SH-SY5Y (cell line): Measurements from ENCODE around the gene MYO1D.

ENCODE experiments used
- GATA2 ChIP-seq: IDR thresholded peaks from 2 replicates; pipeline ENCODE4 v1.6.1; 2011; ENCODE audit warnings: mild to moderate bottlenecking, low read depth, low read length
- GATA3 ChIP-seq: IDR thresholded peaks from 2 replicates; pipeline ENCODE4 v1.6.1; 2011; ENCODE audit warnings: low read depth, mild to moderate bottlenecking, low read length, moderate library complexity

Gene MYO1D

GRCh38 chr17:32794533-32795246 is 82.2 kb downstream of the MYO1D start:
- TF ChIP-seq GATA3 (no peak), GATA2 (no peak)

- TF ChIP-seq GATA3 (no peak), GATA2 (no peak)
Observed at GRCh38 chr17:32793841-32794240, 83.1 kb downstream of the MYO1D start.

GRCh38 chr17:32792207-32792606 is 84.7 kb downstream of the MYO1D start:
- TF ChIP-seq GATA2 (no peak), GATA3 (no peak)

GRCh38 chr17:32786169-32786568 is 90.8 kb downstream of the MYO1D start:
- TF ChIP-seq GATA3 (no peak), GATA2 (no peak)

- TF ChIP-seq GATA2 (no peak), GATA3 (no peak)
Observed at GRCh38 chr17:32784113-32784512, 92.8 kb downstream of the MYO1D start.

GRCh38 chr17:32783602-32784001 is 93.3 kb downstream of the MYO1D start:
- no peak for TF ChIP-seq GATA3
- no peak for TF ChIP-seq GATA2

- TF ChIP-seq GATA2, result no peak
Observed at GRCh38 chr17:32780721-32781120, 96.2 kb downstream of the MYO1D start.

GRCh38 chr17:32777922-32778321 is 99.0 kb downstream of the MYO1D start:
- TF ChIP-seq GATA2 (no peak), GATA3 (no peak)

GRCh38 chr17:32777436-32777835 is 99.5 kb downstream of the MYO1D start:
- TF ChIP-seq GATA3 (no peak), GATA2 (no peak)

- TF ChIP-seq GATA3 (no peak), GATA2 (no peak)
Observed at GRCh38 chr17:32774695-32775084, 102.2 kb downstream of the MYO1D start.

- TF ChIP-seq GATA3, result no peak
- TF ChIP-seq GATA2, result no peak
Observed at GRCh38 chr17:32773856-32774694, 102.8 kb downstream of the MYO1D start.

GRCh38 chr17:32772453-32773025 is 104.4 kb downstream of the MYO1D start:
- TF ChIP-seq GATA2 (no peak), GATA3 (no peak)

GRCh38 chr17:32771396-32771795 is 105.5 kb downstream of the MYO1D start:
- TF ChIP-seq GATA2, result no peak
- no peak for TF ChIP-seq GATA3

- TF ChIP-seq GATA3 (no peak), GATA2 (no peak)
Observed at GRCh38 chr17:32769846-32770245, 107.1 kb downstream of the MYO1D start.
